Activated CD8-positive, alpha-beta memory T cell treated with anti-CD3 and anti-CD28 coated beads, Interleukin-2, amount 50 U/mL, for 24 hours (primary cell): ENCODE measurements around the gene SMO.

Experiments used
- DNase-seq: peaks from one replicate; pipeline ENCODE4 v3.0.0-alpha.2; 2020; ENCODE audit errors: extremely low read depth

Gene SMO

DNA sequence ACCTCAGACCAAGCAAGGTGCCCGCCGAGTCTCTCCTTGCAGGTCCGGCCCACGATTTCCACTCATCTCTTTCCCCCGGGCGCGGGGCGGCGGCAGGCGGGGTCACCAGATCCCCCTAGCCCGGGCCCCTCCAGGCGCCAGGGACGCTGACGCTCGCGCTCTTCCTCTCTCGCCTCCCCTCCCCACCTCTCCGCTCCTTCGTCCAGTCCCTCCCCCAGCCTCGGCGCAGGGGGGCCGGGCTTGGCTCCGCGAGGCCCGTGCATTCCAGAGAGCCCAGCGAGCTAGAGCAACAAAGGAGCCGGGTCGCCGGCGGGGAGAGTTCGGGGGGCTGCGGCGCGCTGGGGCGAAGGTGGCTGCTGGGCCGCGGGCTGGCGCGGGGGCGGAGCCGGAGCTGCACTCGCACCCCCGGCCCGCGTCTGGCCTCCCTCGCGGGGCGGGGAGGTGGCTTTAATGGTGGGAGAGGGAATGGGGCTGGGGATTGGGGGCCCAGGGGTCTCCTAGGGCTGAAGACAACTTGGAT lies at the start of gene SMO:
Gene SMO, plus strand, starts transcription at position 262 of the 520 bp plus-strand sequence. CDS start 519 bp downstream, outside the sequence.
- DNase-seq: no peak

DNA sequence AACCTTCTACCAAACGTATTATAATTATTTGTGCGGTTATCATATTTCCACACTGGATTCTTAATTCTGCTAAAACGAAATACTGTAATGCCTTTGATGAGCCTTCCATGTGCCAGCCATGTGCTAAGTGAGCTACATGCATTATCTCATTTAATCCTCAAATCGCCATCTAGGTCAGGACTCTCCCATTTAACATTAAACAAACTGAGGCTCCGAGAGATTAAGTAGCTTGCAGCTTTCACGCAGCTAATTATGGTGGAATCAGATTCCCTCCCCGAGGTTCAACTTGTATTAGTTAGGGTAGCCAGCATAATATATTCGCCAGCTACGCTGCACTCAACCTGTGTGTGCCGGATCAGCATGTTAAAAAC lies 44.7 kb upstream of the SMO start:
- no peak for DNase-seq

DNA sequence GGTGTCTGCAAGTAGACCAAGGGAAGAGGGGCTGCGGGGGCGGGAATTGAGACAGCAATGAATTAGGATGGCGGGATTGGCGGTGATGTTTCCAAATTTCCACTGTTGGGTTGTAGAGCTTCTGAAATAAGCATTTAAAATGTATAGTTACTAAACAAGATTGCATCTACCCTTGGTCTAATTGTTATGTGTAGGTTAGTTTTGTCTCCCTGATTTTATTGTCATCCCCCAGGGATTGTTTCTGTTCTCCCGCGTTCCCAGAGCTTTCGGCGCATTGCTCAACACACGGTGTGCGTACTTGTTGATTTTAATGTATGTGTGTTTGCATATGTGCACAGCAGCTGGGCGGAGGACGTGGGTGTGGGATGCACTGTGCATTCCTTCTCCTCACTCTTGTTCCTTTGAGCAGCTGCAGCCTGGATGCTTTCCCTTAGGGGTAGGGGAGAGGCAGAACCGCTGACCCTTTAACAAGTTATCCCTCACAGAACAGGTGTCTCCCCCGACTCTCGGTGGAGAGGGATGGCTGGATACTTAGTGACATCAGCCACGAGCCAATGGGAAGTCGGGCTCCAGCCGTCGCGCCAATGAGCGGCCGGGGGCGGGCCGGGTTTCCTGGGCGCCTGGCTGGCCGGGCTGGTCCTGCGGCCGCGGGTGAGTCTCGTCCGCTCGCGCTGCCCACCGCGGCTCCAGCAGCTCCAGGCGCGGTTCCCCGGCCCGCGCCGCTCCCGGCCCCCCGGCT lies 44.2 kb upstream of the SMO start, which contains the start of gene TSPAN33:
Gene TSPAN33, plus strand, starts transcription at position 613 of the 739 bp plus-strand sequence. CDS start 274 bp downstream, outside the sequence.
- DNase-seq: peak; percentile 35

DNA sequence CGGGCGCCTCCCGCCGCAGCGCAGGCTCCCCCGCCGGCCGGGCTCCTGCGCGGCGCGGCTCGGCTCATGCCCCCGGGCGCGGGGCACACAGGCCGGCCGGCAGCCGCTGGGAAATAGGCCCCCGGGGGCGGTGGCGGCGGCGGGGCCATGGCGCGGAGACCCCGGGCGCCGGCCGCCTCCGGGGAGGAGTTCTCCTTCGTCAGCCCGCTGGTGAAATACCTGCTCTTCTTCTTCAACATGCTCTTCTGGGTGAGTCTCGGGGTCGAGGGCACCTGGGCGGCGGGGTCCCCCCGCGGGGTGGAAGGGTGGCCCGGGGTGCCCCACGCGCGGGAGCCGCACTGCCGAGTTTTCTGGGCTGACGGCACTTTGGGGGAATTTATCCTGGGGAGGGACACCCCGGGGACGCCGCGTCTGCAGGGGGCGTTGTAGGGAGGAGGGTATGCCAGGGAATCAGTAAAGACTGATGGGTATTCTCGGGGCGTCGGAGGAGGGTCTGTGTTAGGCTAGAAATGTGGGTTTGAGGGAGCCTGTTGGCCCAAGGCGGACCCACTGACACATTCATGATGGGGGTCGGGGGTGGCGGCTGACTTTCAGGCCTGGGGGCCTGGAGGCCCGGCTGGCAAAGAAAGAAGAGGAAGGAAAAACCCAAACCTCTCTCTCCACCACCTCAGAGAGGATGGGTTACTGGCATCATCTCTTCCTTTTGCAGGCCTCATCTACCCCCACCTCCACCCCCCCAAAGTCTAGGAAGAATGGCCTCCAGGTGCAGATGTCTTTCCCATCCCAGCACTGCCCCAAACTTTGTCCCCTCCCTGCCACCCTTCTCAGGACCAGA lies 43.4 kb upstream of the SMO start:
- no peak for DNase-seq

DNA sequence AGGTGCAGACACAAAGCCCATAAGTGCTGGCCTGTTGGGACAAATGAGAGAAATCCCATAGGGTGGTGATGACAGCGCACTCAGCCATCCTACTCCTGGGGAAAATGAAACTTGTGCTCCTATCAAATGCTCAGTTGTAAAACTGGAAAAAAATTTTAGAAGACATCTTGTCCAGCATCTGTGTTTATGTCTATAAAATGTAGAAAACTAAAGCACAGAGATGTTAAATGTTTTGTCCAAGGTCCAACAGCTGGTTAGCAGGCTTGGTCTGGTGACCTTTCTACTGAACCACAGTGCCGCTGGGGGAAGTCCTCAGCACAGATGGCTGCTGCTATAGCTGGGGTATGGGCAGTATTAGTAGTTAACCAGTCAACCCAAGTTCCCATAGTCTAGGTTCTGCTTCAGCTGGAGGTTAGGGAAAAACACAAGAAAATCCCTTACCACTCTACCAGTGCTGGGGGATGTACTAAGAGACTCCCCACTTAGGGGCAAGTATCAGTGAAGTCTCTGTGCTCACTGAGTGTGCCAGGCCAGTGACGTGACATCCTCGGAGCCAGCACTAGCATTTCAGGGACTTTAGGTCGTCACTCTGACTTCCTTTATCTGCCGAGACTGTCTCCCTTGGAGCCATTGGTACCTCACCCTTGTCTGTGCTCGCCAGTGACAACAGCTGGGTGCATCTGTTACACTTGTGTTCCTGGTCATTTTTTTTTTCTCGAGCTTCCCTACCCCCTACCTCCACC lies 42.0 kb upstream of the SMO start:
- no peak for DNase-seq

DNA sequence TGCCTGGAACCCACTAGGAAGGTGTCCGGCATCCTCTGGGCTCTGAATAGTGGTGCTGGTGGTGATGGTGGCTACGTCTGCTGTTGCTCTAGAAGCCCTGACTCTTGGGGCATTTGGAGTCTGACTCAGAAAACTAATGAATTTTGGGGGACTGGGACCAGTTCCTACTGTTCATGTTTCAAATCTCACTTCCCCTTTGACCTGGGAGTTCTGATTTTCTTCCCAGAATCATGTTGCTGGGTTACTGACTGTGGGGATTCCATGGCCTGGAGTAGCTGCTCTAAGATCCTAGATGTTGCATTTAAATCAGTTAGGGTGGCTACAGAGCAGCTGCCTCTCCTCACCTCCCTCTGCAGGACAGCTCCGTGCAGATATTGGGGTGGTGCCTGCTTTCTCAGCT lies 40.7 kb upstream of the SMO start:
- DNase-seq: no peak

DNA sequence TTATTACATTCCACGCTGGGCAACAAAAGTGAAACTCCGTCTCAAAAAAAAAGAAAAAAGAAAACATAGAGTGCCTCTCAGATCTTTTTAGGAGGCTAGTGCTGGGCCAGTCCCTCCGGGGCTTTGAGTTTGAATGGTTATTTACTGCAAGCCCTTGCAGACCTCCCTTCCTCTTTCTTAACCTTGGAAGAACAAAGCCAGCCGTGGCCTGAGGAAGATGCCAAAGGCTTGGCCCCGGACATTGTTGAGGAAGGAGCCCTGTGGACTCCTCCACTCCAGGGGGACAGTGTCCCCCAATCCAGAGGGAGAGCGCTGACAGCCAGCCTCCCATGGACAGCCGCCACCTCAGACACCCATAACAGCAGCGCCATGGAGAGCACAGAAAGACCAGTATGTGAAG lies 38.9 kb upstream of the SMO start:
- DNase-seq: no peak

DNA sequence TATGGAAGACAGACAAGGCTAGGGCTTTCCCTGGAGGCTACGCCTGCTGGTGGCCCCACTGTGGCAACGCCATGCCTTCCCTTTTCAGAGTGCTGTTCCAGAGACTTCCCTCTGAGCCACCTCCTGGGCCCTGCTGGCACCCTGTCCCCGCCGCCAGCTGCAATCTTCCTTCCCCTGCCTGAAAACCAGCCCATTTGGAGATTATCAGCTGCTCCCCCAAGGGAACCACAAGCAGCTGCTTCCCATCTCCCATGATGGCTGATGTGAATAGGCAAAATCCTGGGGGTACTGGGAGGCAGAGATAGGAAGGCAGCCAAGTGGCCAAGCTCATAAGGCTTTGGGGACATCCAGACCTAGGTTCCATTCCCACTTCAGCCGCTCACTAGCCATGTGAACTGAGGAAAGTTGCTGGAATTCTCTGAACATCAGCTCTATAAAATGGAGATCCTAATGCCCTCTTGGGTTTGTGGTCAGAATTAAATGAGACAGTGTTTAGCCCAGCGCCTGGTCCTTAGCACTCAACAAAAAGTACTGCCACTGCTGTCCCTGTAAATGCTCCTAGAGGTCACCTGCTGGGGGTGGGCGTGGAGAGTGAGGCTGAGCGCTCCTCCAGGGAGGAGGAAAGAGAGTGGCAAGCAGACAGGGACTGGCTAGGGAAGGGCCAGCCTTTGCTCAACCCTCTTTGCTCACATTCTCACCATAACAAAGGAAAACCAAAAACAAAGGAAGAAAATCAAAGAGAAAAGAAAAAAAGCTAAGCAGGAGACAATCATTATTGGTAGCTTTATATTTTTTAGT lies 38.0 kb upstream of the SMO start:
- no peak for DNase-seq

DNA sequence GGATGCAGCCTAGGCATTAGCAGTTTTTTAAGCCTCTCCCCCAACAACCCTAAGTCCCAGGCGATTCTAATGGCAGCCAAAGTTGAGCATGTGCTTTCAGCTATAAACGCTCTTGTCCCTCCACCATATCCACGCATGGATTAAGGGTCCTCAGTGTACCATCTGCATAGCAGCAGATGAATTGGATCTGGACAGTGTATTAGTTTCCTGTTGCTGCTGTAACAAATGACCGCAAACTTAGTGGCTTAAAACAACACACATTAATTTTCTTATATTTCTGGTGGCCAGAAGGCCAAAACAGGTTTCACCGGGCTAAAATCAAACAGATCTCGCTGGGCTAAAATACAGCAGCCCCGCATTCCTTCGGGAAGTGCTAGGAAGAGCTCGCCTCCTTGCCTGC lies 30.8 kb upstream of the SMO start:
- no peak for DNase-seq

DNA sequence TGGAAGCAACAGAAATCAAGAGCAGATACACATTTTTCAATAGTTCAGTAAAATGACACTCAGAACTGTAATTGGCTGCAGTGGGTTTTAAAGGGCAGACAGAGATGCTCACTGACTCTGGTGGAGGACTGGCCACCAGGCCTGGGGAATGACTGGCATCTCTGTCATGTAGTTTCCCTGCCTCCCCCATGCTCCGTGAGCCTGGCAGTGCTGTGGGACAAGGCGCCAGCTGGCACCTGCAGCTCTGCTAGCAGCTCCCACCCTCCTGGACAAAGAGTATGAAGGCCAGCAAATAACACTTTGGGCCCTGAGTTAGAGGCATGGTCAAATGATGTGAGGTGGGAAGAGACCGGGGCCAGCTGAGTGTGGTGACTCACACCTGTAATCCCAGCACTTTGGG lies 28.9 kb upstream of the SMO start:
- DNase-seq: no peak

DNA sequence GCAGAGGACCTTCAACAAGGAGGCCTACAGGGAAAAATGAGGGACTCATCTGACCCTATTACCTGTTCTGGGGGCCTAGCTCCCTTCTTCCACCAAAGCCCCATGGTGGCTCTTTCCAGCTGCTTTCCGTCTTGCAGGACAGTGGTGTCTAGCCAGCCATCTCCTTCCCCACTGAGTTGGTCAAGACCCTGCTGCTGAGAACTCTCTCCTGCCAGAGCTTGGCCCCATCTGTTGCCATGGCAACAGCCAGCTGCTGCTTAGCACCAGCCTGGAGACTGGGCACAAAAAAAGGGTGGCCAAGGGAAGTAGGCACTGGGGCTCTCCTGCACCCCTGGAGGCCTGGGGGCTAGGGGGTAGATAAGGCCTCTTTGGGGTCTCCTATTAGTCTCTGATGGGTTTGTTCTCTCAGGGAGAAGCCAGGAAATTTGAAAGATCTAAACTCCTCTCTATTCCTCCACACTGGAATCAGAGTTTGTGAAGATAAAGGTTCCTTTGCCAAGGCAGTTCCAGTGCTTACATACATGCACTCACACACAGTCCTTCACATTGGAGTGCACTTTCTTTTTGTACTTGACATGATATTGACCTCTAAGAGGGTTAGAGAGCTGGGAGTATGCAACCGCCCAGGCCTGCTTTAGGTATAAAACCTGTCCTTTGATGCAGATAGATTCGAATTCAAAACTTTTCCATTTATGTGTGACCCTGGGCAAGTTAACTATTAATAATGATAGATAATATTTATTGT lies 28.1 kb upstream of the SMO start:
- no peak for DNase-seq

DNA sequence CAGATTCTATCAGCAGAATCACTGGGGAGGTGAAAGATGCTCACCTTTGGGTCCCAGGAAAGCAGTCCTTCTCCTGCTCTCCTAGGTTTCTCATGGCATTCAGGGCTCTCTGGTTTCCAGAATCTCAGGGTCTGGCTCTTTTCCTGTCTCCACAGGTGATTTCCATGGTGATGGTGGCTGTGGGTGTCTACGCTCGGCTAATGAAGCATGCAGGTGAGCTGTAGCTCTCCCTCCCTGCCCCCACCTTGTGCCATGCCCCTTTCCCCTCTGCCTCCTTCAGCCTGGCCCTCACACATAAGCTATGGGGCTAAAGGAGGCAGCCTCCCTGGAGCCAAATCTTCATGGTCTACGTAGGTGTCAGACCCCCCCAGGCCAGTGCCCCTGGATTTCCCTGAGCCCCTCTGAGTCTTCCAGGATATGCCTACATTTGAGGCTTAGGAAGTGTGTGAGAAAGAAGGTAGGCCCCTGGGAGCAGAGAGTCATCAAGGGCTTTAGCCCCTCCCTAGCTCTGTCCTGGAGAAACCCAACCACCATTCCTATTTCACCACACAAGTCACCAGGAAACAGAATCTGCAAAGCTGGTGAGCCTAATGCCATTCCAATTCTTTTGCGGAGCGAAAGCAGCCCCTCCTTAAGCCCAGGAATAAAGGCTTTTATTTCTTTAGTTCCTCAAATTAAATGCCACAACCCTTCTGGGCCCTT lies 26.8 kb upstream of the SMO start:
- DNase-seq: no peak

DNA sequence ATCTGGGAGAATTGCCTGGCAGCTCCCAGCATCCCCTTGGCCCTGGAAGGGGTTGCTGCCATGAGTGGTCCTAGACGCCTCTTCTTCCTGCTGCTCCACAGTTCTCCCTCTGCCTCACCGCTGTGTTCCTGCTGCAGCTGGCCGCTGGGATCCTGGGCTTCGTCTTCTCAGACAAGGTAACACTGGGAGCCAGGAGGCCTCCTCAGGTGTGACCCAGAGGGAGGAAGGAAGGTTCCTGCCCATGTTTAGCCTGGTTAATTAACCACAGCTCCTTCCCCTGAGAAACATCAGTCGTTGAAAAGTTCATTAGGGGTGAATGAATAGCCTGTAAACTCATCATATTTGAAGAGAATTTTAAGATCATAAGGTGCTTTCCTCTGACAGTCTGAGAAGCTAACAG lies 25.7 kb upstream of the SMO start:
- no peak for DNase-seq

DNA sequence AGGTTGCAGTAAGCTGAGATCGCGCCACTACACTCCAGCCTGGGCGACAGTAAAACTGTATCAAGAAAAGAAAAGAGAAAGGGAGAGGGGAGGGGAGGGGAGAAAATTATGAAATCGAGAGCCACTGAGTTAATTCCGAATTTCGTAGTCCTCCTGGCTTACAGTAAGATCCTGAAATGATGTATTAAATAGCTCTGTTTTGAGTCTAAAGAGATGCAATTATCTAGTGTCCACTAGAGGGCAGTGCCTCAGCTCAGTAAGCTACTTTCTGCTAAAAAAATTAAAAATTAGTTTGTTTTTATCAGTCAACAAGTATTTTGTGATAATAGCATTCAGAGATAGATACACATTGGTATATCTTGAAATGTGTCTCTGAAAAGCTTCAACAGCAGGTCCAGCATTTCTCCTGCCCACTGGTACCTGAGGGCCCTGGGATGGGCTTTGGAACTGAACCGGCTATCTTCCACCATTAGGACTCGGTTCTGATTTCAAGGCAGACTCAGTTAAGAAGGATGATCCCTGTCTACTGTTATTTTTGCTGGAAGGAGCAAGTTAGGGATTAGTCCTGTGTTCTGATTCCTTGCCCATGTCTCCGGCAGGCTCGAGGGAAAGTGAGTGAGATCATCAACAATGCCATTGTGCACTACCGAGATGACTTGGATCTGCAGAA lies 24.4 kb upstream of the SMO start:
- DNase-seq: no peak

DNA sequence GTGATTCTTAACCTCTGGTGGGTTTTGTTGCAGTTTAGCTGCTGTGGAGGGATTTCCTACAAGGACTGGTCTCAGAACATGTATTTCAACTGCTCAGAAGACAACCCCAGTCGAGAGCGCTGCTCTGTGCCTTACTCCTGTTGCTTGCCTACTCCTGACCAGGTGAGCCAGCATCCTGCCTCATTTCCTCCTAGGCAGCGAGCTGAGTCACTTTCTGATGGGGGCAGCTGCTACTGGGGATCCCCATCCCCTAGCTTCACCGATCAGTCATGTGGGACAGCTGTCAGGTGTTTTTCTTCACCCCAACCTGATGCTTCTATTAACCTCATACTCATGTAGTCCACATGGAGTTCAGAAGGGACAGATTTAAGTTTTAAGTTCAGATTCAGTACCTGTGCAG lies 21.7 kb upstream of the SMO start:
- no peak for DNase-seq

DNA sequence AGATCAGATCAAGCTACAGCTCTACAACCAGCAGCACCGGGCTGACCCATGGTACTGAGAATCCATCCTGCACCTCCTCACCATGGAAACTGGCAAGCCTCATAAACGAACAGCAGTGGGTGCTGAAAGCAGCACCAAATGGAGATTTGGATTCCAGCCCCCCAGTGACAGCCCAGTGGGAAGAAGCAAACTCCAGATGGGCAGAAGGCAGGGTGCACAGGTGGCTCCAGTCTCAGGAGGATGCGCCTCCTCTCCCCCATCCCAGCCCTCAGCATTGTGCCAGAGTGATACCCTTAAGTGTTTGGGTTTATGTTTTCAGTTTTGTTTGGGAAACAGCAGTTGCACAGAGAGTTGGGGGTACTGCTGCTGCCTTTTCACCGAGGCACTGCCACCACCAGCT lies 20.6 kb upstream of the SMO start:
- no peak for DNase-seq

DNA sequence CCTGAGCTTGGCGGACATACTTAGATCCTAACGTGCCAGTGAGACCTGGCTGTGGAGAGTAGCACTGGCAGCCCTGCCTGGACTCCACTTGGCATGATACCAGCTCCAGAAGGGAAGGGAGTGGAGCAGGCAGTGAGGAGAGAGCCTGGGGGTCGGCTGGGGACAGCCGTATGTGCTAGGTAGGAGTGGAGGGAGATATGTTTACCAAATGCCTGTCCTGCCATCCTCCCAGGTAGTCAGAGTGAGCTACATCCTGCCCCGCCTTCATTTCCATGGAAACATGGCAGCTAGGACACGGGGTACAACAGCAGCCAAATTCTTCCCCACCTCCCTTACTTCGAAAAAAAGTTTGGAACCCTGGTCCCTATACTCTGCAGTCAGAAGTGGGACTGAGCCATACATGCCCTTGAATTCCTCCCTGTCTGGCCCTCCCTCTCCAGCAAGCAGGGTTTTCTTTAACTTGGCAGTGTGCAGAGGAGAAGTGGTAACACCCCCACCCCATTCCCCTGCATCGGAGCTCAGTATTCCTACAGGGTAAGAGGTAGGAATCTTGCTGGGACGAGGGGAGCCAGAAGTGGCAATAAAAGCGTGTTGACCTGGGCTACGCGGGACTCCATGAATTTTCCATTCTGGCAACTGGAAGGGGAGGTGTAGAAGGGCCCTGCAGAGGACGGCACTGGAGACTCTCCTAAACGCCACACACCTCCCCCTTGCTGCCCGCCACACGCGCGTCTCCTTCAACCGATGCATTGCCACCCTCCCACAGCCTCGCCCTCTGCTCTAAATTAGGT lies 20.0 kb upstream of the SMO start:
- no peak for DNase-seq

DNA sequence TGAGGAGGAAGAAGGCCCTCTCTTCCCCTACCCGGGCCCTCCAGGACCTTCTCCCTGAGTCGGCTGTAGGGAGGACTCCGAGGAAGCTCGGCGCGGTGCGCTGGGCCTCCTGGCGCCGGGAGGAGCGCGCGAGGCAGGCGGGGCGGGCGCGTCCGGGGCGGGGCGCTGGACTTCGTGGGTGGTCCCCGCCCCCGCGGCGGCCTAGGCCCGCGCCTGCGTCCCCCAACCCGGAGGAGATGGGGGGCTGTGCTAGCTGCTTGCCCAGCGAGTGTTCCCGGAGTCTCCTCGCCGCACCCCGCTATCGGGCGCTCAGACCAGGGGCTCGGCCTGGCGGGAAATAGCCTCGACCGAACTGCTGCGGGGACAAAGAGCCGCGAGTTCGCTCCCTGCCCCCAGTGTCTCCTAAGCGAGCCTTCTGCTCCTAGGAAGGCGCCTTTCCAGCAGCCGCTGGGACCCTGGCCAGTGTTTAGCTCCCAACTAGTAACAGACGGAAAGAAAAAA lies 19.2 kb upstream of the SMO start:
- no peak for DNase-seq
